ENCODE data around the gene HIVEP3. TPM values are rescaled to one million over a fixed set of nuclear protein-coding genes. Genes with fewer than 3 reads are reported as not detected.

The HIVEP3 gene
- total RNA-seq, 6 experiments from 2014 or later, result 1.4 to 3.9 (median 2.2) TPM

DNA sequence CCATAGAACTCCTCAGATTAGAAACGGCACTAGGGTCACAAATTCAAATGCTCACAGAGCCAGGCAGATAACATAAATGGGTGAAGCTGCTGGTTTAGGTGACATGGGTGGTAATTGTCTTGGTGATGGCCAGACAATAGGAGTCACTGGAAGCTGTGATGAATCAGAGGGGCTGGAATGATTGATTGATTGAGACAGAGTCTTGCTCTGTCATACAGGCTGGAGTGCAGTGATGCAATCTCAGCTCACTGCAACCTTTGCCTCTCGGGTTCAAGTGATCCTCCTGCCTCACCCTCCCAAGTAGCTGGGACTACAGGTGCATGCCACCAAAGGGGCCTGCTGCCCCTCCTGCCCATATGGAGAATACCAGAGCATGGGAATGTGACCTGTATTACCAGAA lies 63.0 kb downstream of the HIVEP3 start:
- no peak for ATAC-seq

DNA sequence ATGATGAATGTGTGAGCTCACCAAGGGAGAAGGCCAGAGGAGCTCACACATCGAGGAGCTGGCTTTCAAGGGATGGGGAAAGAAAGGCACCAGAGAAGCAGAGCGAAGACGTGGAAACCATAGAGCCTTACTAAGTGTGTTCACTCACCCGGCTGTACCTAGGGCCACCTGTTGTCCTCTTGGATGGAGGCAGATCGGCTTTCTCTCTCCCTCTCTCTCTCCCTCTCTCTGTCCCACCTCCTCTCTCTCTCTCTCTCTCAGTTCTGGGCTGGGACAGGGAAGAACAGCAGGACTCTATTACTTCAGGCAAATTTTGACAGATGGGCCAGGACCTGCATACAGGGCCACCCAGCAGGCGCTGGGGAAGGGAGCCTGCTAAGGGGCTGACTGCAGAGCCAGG lies 64.8 kb downstream of the HIVEP3 start:
- 92% methylated on average over 2 of the region's 6 CpGs for WGBS (ENCODE audit: insufficient coverage, low coverage, low lambda C conversion rate, missing lambda C conversion rate)

More for the DNA sequence above, 63.0 kb downstream of the HIVEP3 start:
- Histone ChIP-seq H3K4me3 (no peak overlapping the region), H3K27me3 (no peaks in the 10 kb centered on the region), H3K9me3 (no peaks in the 10 kb centered on the region), H3K27ac (no peak overlapping the region), H3K4me1 (no peaks in the 10 kb centered on the region), H3K36me3 (no peaks in the 10 kb centered on the region)
- 89% methylated on average over 2 of the region's 2 CpGs for WGBS (ENCODE audit: insufficient coverage, low coverage, low lambda C conversion rate, missing lambda C conversion rate)
- intact Hi-C loops (cut with DNase I), result no loop called here
- DNase-seq, result no peak
- TF ChIP-seq, protein P1, sequence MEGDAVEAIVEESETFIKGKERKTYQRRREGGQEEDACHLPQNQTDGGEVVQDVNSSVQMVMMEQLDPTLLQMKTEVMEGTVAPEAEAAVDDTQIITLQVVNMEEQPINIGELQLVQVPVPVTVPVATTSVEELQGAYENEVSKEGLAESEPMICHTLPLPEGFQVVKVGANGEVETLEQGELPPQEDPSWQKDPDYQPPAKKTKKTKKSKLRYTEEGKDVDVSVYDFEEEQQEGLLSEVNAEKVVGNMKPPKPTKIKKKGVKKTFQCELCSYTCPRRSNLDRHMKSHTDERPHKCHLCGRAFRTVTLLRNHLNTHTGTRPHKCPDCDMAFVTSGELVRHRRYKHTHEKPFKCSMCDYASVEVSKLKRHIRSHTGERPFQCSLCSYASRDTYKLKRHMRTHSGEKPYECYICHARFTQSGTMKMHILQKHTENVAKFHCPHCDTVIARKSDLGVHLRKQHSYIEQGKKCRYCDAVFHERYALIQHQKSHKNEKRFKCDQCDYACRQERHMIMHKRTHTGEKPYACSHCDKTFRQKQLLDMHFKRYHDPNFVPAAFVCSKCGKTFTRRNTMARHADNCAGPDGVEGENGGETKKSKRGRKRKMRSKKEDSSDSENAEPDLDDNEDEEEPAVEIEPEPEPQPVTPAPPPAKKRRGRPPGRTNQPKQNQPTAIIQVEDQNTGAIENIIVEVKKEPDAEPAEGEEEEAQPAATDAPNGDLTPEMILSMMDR (IDR thresholded peaks at IDR 0.05), result no peak
- TF ChIP-seq POLR2A (IDR thresholded peaks at IDR 0.05), result no peak

DNA sequence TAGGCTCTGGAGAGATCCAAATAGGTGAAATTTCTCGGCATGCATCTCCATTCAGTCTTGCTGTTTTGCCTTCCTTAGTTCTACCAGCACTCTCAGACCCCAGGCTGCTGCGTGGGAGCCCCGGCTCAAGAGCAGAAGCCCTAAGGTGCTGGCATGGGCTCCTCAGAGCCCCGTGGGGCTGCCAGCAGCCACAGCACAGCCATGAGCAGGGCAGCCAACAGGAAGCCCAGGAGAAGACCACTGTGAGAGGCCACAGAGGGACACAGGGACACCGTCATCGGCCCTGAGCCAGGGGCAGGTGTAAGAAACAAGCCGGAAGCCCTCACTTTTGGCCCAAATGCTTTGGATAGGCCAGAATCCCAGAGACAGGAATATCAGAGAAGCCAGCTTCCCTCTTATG lies 66.6 kb downstream of the HIVEP3 start:
- 82% methylated on average over 2 of the region's 7 CpGs for WGBS (ENCODE audit: insufficient coverage, low coverage, low lambda C conversion rate, missing lambda C conversion rate)
- TF ChIP-seq, protein P1 (IDR thresholded peaks at IDR 0.05), result no peak
- TF ChIP-seq POLR2A (IDR thresholded peaks at IDR 0.05), result no peak
- Histone ChIP-seq H3K4me1 (no peaks in the 10 kb centered on the region), H3K36me3 (no peaks in the 10 kb centered on the region), H3K27ac (no peak overlapping the region), H3K9me3 (no peaks in the 10 kb centered on the region), H3K4me3 (no peak overlapping the region), H3K27me3 (no peaks in the 10 kb centered on the region)
- DNase-seq (no peak), ATAC-seq (no peak)
- intact Hi-C loops (cut with DNase I), result no loop called here

More for the DNA sequence above, 64.8 kb downstream of the HIVEP3 start:
- Histone ChIP-seq H3K9me3 (no peaks in the 10 kb centered on the region), H3K36me3 (no peaks in the 10 kb centered on the region), H3K27ac (no peak overlapping the region), H3K4me1 (no peaks in the 10 kb centered on the region), H3K4me3 (no peak overlapping the region), H3K27me3 (no peaks in the 10 kb centered on the region)
- intact Hi-C loops (cut with DNase I), result no loop called here
- no peak for DNase-seq
- no peak for ATAC-seq
- TF ChIP-seq, protein P1 (IDR thresholded peaks at IDR 0.05), result no peak
- TF ChIP-seq POLR2A (IDR thresholded peaks at IDR 0.05), result no peak

DNA sequence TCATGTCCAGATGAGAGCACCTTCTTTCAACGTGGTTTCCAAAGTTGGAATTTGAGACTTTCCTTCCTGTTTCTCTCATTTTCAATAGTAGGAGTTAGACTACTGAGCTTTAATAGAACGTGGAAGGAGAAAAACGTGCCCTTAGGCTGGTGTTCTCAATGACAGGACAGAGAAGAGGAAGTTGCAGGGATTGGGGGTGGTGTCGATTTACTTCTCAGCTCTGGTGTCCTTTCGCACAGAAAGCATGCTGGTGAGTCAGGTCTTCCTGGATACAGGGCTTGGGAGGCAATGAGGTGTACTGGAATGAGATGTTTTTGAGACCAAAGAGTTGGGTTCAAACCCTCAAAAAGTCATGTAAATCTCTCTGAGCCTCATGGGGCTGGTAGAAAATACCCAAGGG lies 67.1 kb downstream of the HIVEP3 start:
- Histone ChIP-seq H3K4me3 (no peak overlapping the region), H3K27me3 (no peaks in the 10 kb centered on the region), H3K4me1 (no peaks in the 10 kb centered on the region), H3K27ac (no peak overlapping the region), H3K36me3 (no peaks in the 10 kb centered on the region), H3K9me3 (no peaks in the 10 kb centered on the region)
- ATAC-seq (peak in 3 of 4 donors; percentile 26 to 57 (median 28)), DNase-seq (no peak)
- WGBS (ENCODE audit: insufficient coverage, low coverage, low lambda C conversion rate, missing lambda C conversion rate), result 76% methylated on average over 5 of the region's 5 CpGs
- intact Hi-C loops (cut with DNase I), result no loop called here
- TF ChIP-seq, protein P1 (IDR thresholded peaks at IDR 0.05), result no peak
- no peak for TF ChIP-seq POLR2A (IDR thresholded peaks at IDR 0.05)

DNA sequence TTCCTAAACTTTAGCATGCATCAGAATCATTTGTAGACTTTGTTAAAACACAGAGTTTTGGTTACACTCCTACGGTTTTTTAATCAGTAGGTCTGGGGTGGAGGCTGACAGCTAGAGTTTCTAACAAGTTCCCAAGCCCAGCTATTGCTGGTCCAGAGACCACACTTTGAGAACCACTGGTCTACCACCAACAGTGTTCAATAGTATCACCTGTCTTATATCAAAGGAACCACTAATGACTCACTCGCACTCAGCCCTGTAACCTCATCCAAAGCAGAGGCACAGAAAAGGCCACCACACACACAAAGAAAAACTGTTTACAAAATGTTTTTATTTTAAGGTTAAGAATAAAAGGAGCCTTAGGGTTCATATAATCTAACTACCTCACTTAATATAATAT lies 68.7 kb downstream of the HIVEP3 start:
- intact Hi-C loops (cut with DNase I), result no loop called here
- ATAC-seq, result no peak
- TF ChIP-seq, protein P1 (IDR thresholded peaks at IDR 0.05), result no peak
- no peak for TF ChIP-seq POLR2A (IDR thresholded peaks at IDR 0.05)
- H3K27ac ChIP-seq, result no peak overlapping the region
- H3K9me3 ChIP-seq, result no peaks in the 10 kb centered on the region
- no peaks in the 10 kb centered on the region for H3K36me3 ChIP-seq
- no peak for DNase-seq
- H3K27me3 ChIP-seq, result no peaks in the 10 kb centered on the region
- 47% methylated on average over 2 of the region's 2 CpGs for WGBS (ENCODE audit: insufficient coverage, low coverage, low lambda C conversion rate, missing lambda C conversion rate)
- H3K4me1 ChIP-seq, result no peaks in the 10 kb centered on the region
- H3K4me3 ChIP-seq, result no peak overlapping the region

Data from right lobe of liver (tissue), 6 donors.